Testis (tissue), 3 donors: ENCODE data around the gene ELMO3. TPM values are rescaled to one million over a fixed set of nuclear protein-coding genes. Genes with fewer than 3 reads are reported as not detected.
A peak's percentile ranks its signal among the peaks of the same experiment; 100 is the strongest.

Experiments used
- DNase-seq: peaks from one replicate; pipeline ENCODE4 v3.0.0-alpha.2; 2019
- H3K27ac ChIP-seq, 2 donors: fragments of 200-600 bp; sonication (generic); one replicate each; pipeline ENCODE4 v1.5.1; 2019
- H3K27me3 ChIP-seq: fragments of 200-600 bp; sonication (generic); one replicate; pipeline ENCODE4 v1.5.1; 2019
- H3K36me3 ChIP-seq: fragments of 200-600 bp; sonication (generic); one replicate; pipeline ENCODE4 v1.5.1; 2017; ENCODE audit warnings: low read depth; ENCODE audit errors: missing control alignments
- H3K4me1 ChIP-seq: fragments of 200-600 bp; sonication (generic); one replicate; pipeline ENCODE4 v1.5.1; 2019
- H3K4me3 ChIP-seq, 2 donors: fragments of 200-600 bp; sonication (generic); one replicate each; pipeline ENCODE4 v1.5.1; 2017 to 2019
- H3K9me3 ChIP-seq: fragments of 200-600 bp; sonication (generic); one replicate; pipeline ENCODE4 v1.5.1; 2017
- POLR2A ChIP-seq: fragments of 450-650 bp; IDR thresholded peaks from one replicate; pipeline ENCODE4 v1.6.1; 2017; ENCODE audit warnings: antibody characterized with exemption, mild to moderate bottlenecking, moderate library complexity
- WGBS, 2 donors: methylation state at CpG; one replicate each; pipeline ENCODE4 v1.1.5; 2018; 5-methylcytosine and 5-hydroxymethylcytosine counted together
- intact Hi-C: fragments of 100-400 bp; cut with DNase I; formaldehyde crosslinking; loops from one replicate; pipeline ENCODE4 v1.15.1; 2023; ENCODE audit warnings: low total_unique reads
- polyA plus RNA-seq: library from polyadenylated mRNA; stranded (reverse); fragments of 350-450 nt; fragmentation: Illumina TruSeq; extraction: RNeasy Lipid Tissue Mini Kit (QIAGEN cat#74804); gene quantifications from one replicate; pipeline ENCODE4 v1.2.3, GENCODE V29; 2014; ENCODE audit warnings: low read depth, low replicate concordance; ENCODE audit not compliant: insufficient read depth
- total RNA-seq, 2 donors: library from RNA; depleted of rRNA; stranded (reverse); fragments of >200 nt; gene quantifications; one replicate each; pipeline ENCODE4 v1.2.3, GENCODE V29; 2016
- TF ChIP-seq, protein P1 (sequence below), 3 experiments: fragments of 450-650 bp in 2 of 3; fragments of 200-600 bp in 1 of 3; sonication (generic) in 1 of 3; IDR thresholded peaks; one replicate each; pipeline ENCODE4 v1.5.1; 2016 to 2019; ENCODE audit warnings: antibody characterized with exemption in 3 of 3, mild to moderate bottlenecking in 2 of 3, moderate library complexity in 1 of 3

Gene ELMO3
- total and polyA plus RNA-seq, 3 donors from 2014 or later = 9.3 to 22.2 (median 10.5) TPM

DNA sequence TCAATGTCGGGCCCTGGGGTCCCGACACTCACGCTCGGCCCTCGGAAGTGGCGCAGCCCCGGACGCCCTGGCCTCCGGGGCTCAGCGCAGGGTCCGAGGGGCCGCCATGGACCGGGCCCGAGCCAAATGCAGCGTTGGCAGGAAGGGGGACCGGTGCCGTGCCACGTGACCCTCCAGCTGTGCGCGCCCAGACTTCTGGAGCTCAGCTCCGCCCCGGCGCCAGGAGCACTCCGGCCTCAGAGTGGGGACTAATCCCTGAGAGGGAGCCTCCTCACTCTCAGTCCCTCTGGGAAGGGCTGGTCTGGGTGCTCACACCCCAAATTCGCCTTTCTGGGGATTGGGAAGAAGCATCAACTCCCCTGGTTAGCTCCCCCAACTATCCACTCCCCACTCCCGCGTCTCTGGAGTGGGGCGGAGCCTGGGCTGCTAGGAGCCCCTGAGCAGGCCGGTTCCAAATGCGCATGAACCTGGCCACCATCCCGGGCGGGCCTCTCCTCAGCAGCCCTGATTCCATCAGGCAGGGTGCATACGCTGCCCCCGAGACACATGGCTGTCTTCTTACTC, 48.0 kb upstream of the ELMO3 start, which contains the start of gene B3GNT9:
Gene B3GNT9 (minus strand): TSS at position 166 of the 564 bp plus-strand sequence. CDS start 513 bp downstream, outside the sequence.
- Histone ChIP-seq H3K9me3 (no peaks in the 10 kb centered on the region), H3K27me3 (no peaks in the 10 kb centered on the region), H3K36me3 (no peaks in the 10 kb centered on the region), H3K4me1 (peaks cover 15% of the 10 kb centered on the region), H3K27ac (peak within 1 kb of the TSS; percentile 76 to 94), H3K4me3 (peak within 1 kb of the TSS; percentile 63 to 64)
- 1 to 2% methylated on average over 13 to 31 of the region's 34 CpGs for WGBS, 2 donors
- intact Hi-C loops = no loop called here
- no peak for TF ChIP-seq POLR2A
- TF ChIP-seq, protein P1, sequence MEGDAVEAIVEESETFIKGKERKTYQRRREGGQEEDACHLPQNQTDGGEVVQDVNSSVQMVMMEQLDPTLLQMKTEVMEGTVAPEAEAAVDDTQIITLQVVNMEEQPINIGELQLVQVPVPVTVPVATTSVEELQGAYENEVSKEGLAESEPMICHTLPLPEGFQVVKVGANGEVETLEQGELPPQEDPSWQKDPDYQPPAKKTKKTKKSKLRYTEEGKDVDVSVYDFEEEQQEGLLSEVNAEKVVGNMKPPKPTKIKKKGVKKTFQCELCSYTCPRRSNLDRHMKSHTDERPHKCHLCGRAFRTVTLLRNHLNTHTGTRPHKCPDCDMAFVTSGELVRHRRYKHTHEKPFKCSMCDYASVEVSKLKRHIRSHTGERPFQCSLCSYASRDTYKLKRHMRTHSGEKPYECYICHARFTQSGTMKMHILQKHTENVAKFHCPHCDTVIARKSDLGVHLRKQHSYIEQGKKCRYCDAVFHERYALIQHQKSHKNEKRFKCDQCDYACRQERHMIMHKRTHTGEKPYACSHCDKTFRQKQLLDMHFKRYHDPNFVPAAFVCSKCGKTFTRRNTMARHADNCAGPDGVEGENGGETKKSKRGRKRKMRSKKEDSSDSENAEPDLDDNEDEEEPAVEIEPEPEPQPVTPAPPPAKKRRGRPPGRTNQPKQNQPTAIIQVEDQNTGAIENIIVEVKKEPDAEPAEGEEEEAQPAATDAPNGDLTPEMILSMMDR (IDR thresholded peaks at IDR 0.05) = no peak
- peak; percentile 83 for DNase-seq

DNA sequence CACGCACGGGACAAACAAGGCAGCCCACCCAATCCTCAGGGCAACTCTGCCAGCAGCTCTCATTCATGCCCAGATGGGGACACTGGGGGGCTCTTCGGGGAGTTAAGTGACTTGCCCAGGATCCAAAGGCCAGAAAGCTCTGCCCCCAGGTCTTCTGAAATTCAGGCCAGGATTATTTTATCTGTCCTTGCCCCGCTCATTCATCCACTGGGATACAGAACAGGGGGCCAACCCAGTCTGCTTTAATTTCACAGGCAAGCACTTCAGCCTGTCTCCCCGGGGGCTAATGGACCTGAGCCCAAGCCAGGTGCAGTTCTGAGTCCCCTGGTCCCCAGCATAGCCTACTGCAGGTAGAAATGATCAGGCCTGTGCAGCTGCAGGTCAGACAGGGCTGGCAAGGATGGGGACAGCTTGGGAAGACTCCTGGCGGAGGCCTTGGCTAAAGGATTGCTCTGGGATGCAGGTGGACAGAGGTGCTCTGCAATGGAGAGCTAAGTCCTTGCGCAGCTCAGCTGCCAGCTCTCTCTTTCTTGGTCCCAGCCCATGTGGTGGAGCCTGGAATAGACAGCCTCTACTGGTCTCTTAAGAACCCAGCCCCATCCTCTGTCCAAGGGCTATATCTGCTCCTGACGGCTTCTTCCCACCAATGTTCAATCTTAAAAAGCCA, 47.4 kb upstream of the ELMO3 start:
- no peak for DNase-seq
- H3K4me1 ChIP-seq = peaks cover 16% of the 10 kb centered on the region
- intact Hi-C loops = no loop called here
- H3K4me3 ChIP-seq = peak overlapping the region in 1 of 2 donors; percentile 64
- no peaks in the 10 kb centered on the region for H3K27me3 ChIP-seq
- WGBS, 2 donors = 51 to 100% methylated on average over 1 to 8 of the region's 8 CpGs
- no peak for TF ChIP-seq POLR2A
- H3K36me3 ChIP-seq = no peaks in the 10 kb centered on the region
- H3K9me3 ChIP-seq = no peaks in the 10 kb centered on the region
- H3K27ac ChIP-seq = peak overlapping the region; percentile 29 to 94

DNA sequence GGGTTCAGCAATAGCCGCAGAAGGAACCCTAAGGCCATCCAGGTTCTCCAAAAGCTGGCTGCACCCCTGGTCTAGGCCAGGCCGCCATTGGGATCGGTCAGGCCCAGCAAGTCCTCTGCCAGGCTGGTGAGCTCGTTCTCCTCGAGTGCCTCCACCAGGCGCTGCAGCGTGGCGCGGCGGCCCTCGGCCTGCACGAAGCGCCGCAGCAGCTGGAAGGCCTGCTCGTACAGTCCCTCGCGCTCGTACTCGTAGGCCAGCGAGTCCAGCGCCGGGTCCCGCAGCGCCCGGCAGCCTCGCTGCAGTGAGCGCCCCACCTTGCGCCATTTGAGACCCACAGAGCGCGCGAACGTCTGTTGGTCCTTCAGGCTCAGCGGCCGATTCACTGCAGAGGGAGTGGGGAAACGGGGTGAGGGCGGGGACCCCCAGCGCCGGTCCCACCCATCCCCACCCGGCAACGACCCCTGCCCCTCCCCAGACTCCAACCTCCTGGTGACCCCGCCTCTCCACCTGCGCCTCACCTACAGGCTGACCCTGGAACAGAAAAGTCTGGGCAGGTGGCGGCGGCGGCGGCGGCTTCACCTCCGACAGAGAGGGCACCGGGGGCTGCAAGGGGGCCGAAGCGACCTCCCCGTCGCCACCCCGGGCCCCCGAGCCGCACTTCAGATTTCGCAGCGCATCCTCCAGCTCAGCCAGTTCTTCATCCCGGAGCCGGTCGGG, 44.2 kb upstream of the ELMO3 start:
- no peak for TF ChIP-seq POLR2A
- TF ChIP-seq, protein P1 (IDR thresholded peaks at IDR 0.05) = no peak
- 32 to 36% methylated on average over 18 to 51 of the region's 61 CpGs for WGBS, 2 donors
- Histone ChIP-seq H3K4me3 (peak overlapping the region; percentile 29 to 50), H3K27me3 (no peaks in the 10 kb centered on the region), H3K4me1 (peaks cover 16% of the 10 kb centered on the region), H3K36me3 (no peaks in the 10 kb centered on the region), H3K27ac (no peak overlapping the region), H3K9me3 (no peaks in the 10 kb centered on the region)
- DNase-seq = no peak
- intact Hi-C loops = loop anchor here (5.0 kb wide), 1 partner anchor 177 kb away; no protein-coding TSS in a partner anchor

DNA sequence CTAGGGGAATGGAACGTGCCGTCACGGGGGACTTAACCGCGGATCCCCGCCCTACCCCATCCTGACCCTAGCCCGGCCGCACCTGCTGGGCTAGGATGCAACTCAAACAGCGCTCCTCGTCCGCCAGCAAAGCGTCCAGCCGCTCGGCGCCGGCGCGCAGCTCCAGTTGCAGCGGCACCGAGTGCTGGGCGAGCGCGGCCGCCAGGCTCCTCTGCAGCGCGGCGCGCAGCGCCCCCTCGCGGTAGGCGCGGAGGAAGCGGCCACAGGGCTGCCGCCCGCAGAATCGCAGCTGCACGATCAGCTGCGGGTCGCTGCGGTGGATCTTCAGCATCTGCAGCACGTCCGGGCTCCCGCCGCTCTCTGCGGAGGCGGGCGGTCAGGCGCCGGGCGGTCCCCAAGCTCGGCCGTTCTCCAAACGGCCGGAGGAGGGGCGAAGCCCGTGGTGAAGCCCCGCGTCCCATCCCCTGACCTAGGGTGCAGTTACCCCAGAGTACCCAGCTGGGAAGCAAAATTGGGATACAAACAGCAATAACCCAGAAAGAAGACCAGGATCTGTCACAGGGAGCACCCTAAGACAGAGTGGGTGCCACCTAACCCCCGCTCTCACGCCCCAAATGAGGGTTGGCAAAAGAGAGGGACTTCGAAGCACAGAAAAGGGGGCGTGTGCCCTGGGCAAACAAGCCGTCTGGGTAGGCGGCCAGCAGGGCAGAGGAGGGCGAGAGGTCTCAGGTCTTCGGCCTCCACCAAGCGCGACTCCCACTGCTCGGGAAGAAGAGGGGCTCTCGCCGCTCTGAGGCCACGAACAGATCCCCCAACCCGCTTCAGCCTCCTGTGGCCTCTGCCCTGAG, 43.4 kb upstream of the ELMO3 start:
- intact Hi-C loops = loop anchor here (5.0 kb wide), 1 partner anchor 178 kb away; no protein-coding TSS in a partner anchor
- peak overlapping the region; percentile 29 to 50 for H3K4me3 ChIP-seq
- no peaks in the 10 kb centered on the region for H3K27me3 ChIP-seq
- DNase-seq = peak; percentile 80
- no peak overlapping the region for H3K27ac ChIP-seq
- H3K4me1 ChIP-seq = peaks cover 16% of the 10 kb centered on the region
- H3K9me3 ChIP-seq = no peaks in the 10 kb centered on the region
- TF ChIP-seq, protein P1 (IDR thresholded peaks at IDR 0.05) = peak; percentile 97 to 98 (median 98)
- TF ChIP-seq POLR2A = no peak
- H3K36me3 ChIP-seq = no peaks in the 10 kb centered on the region
- WGBS, 2 donors = 13 to 36% methylated on average over 15 to 53 of the region's 74 CpGs
